CD4-positive, alpha-beta T cell treated with Interferon alpha-2 for 1 hour (primary cell): ENCODE results near the gene UBE2E2.

Source experiments
- DNase-seq, 2 donors: peaks; one replicate each; pipeline ENCODE4 v3.0.0-alpha.2; 2020 to 2022

UBE2E2 gene

GRCh38 chr3:23242106-23242505 lies 39.0 kb downstream of the UBE2E2 start:
- no peak for DNase-seq

DNA sequence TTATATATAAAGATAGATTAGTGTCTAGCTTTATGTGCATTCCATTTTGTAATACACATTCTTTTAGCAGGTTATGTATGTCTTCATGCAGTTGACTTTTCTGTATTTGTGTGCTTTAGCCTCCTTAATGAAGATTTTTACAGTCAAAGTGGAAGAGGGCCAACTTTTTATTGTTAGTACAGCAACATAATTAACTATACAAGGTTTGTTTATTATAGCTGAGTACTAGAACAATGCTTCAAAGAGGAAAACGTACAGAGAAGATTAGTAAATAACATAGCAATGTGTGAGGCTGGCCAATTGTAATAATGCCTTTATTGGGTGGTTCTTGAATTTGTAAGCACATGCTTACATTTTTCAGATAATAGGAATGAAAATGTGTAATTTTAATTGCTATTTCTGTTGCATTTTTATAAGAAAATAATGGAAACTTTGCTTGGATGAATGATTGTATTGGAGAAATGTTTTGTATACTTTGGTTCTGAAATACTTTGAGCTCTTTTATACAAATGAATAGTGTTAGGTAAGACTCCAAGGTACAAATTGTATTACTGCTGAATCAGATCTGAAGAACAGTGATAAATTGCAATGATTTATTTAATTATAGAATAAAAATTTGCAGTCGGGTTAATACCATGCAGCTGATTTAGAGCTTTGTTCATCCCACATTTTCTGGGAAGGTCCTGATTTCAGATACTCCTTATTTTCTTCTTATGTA lies 41.4 kb downstream of the UBE2E2 start:
- DNase-seq: no peak

DNA sequence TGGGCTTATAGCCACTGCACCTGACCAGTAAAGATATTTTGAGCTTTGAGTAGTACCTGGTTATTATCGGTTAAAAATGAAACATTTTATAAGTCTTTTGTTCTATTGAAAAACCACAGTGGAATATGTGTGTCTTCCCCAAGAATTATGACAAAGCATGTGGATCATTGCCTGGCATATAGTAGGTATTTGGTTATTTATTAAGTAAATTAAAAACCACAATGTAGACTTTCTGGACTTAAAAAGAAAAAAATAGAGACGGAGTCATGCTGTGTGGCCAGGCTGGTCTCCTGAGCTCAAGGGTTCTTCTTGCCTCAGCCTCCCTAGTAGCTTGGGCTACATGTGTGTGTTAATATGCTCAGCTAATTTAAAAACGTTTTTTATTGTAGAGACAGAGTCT lies 43.5 kb downstream of the UBE2E2 start:
- no peak for DNase-seq

GRCh38 chr3:23248594-23249131 lies 45.5 kb downstream of the UBE2E2 start:
- DNase-seq: no peak

- DNase-seq: no peak
Observed at GRCh38 chr3:23249961-23250360, 46.8 kb downstream of the UBE2E2 start.

GRCh38 chr3:23252122-23252521 lies 49.0 kb downstream of the UBE2E2 start:
- DNase-seq: no peak

- DNase-seq: no peak
Observed at GRCh38 chr3:23253214-23253613, 50.1 kb downstream of the UBE2E2 start.

DNA sequence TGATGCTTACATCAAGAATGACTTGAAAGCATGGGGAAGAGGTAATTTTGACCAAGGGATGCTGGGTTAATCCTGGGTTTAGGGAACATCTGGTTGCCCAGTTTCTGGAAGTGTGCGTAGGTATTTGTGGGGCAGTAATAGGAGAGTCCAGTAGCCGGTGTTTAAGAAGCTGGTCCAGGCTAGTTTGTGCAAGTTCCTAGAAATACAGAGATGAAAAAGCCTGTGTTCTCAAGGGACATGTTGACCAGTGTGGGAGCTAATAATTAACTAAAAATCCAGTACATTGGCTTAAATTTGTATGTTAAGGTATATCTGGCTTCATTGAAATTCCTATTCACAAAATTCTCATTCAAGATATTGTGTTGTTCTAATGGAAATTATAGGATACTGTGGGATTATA lies 51.2 kb downstream of the UBE2E2 start:
- no peak for DNase-seq

- DNase-seq: no peak
Observed at GRCh38 chr3:23254835-23255234, 51.7 kb downstream of the UBE2E2 start.

DNA sequence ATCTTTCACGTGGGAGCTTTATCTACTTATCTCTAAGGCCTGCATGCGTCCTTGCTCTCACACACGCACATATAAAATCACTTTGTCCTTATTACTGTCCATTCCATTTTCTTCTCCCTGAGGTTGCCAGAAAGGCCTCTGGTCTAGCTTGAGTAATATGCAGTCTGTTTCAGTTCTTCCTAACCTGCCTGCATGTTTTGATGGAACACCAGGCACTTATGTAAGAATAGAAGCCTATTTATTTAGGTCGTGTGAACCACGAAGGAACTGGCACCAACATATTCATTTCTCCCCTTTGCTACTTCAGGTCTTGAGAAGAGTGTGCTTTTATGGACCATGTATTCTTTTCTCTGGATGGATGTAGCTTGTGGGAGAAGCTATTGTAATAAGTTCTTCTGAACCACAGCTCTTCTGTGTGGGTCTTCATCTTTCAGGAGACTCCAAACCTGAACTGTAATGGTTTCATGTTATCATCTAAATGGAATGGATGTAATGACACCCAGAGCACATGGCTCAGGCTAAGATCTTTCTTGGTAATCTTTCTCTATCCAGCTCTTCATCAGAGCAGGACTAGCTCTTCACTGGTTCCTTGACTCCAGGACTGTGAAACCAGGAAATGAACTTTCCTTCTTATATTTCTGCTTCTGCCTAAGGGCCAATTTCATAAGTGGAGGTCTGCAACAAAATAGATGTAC lies 53.8 kb downstream of the UBE2E2 start:
- DNase-seq: no peak

DNA sequence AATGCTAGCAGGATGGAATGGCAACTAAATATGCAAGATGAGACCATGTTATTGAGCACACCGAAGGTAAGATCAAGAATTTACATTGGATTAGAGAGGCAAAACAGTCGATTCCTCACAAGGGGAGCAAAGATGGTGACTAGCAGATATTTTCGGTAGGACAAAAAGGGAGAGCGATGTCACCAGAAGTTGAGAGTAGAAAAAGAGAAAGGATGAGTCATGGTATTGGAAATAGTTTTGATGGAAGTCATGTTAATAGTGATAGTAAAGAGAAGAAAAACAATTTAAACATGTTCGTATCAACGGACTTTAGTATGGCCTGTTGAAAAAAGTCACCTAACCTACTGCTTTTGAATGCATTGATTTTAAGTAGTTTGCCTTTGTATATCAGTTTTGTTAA lies 55.0 kb downstream of the UBE2E2 start:
- no peak for DNase-seq

GRCh38 chr3:23259515-23259914 lies 56.4 kb downstream of the UBE2E2 start:
- DNase-seq: no peak

GRCh38 chr3:23262766-23263165 lies 59.6 kb downstream of the UBE2E2 start:
- DNase-seq: no peak

GRCh38 chr3:23263796-23264195 lies 60.7 kb downstream of the UBE2E2 start:
- no peak for DNase-seq

DNA sequence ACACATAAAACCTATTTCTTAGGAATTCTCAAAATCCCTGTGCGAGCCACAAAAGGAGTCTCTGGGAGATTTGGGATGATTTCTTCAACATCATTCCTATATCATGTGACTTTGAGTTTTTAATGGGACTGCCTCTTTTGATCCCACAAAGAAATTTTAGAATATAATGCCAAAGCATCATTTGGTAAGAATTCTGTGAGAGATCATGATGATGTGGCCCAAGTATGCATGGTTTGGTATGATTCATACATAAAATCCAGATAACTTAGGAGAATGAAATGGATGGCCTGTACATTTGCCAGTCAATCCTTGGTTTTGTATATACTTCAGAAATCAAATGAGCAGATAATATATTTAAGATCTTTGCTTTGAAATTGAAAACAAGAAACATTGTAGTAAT lies 61.3 kb downstream of the UBE2E2 start:
- DNase-seq: no peak

DNA sequence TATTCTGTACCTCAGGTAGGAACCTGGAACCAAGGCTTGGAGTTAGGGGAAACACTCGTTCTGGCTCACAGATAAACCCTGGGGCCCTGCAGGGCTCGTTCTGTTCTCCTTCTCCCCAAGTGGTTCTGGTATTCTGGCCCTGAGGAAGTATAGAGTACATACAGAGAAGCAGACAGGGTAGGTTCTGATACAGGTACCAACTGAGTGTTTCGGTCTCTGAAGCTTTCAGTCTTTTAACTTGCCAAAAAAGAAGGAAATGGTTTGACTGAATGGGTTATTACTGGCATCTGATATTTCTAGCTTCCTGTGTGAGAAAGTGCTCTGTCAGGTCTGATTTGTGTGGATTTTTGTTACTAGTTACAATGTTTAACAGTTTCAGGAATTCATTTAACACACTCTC lies 67.3 kb downstream of the UBE2E2 start:
- no peak for DNase-seq

- DNase-seq: no peak
Observed at GRCh38 chr3:23271876-23272741, 69.0 kb downstream of the UBE2E2 start.

- DNase-seq: no peak
Observed at GRCh38 chr3:23272820-23273219, 69.7 kb downstream of the UBE2E2 start.

GRCh38 chr3:23275061-23275460 lies 71.9 kb downstream of the UBE2E2 start:
- DNase-seq: no peak

DNA sequence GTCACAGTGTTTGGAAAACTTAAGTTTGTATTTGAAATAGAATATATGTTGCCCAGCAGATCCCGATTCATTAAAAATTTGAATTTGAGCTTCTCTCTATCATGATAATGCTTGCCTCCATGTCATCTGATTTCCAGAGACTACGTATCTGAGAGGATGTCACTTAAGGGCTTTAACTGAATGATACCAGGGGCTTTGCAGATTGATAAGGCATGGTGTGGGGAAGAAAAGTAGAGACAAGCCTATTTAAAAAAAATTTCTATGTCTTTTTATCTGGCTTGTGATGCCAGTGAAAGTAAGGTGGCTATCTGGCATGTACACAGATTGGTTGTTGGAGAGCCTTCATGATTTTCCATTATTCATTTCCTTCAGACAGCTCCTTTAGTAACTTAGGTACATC lies 72.7 kb downstream of the UBE2E2 start:
- no peak for DNase-seq

- DNase-seq: no peak
Observed at GRCh38 chr3:23276913-23277658, 74.0 kb downstream of the UBE2E2 start.

DNA sequence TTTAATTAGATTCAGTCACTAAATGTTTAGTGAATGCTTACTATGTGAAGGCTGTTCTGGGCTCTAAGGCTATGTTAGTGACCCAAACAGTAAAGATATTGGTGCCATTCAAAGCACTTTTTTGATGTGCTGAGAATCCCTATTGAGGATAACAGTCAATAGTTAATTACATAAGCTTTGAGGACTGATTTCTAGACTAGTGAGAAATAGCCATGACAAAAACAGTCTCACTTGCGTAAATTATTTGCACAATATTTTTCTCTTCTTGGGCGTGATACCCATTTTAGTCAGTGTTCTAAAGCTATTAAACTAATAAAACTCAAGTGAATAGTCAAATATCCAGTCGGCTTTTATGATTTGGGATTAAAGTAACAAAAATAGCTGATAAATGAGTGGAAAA lies 74.6 kb downstream of the UBE2E2 start:
- DNase-seq: no peak

DNA sequence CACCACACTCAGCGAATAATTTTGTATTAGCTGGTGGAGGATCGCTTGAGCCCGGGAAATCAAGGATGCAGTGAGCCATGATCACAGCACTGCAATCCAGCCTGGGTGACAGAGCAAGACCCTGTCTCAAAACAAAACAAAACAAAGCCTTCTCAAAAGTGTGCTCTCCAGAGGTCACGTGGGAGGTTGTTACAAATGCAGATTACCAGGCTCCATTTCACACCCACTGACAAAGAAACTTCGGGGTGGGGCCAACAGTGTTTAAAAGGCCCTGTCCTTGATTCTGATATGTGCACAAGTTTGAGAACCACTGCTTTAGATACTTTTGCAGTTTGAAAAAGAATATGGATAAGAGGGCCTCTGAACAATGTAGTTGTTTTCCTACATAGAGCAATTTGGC lies 80.5 kb downstream of the UBE2E2 start:
- no peak for DNase-seq
